Thyroid gland (tissue), 4 donors: ENCODE data around the gene EML1. TPM values are rescaled to one million over a fixed set of nuclear protein-coding genes. Genes with fewer than 3 reads are reported as not detected.

Experiments used
- DNase-seq, 2 donors: peaks; one replicate each; pipeline ENCODE4 v3.0.0-alpha.2; 2019
- H3K27ac ChIP-seq, 3 donors: fragments of 200-600 bp; sonication (generic); 1 replicate in 2 of 3; 2 replicates in 1 of 3; pipeline ENCODE4 v1.5.1; 2016 to 2019; ENCODE audit warnings: mild to moderate bottlenecking in 1 of 3, moderate library complexity in 1 of 3
- H3K27me3 ChIP-seq: fragments of 200-600 bp; sonication (generic); one replicate; pipeline ENCODE4 v1.5.1; 2019
- H3K36me3 ChIP-seq, 2 donors: fragments of 200-600 bp; sonication (generic); one replicate each; pipeline ENCODE4 v1.5.1; 2016 to 2019
- H3K4me1 ChIP-seq, 2 donors: fragments of 200-600 bp; sonication (generic); one replicate each; pipeline ENCODE4 v1.5.1; 2017 to 2019
- H3K4me3 ChIP-seq, 3 donors: fragments of 200-600 bp; sonication (generic); replicated peaks in 1 of 3; 1 replicate in 2 of 3; 2 replicates in 1 of 3; pipeline ENCODE4 v1.5.1; 2016; ENCODE audit warnings: mild to moderate bottlenecking in 1 of 3
- H3K9me3 ChIP-seq: fragments of 200-600 bp; sonication (generic); one replicate; pipeline ENCODE4 v1.5.1; 2017
- POLR2A ChIP-seq, 2 donors: fragments of 450-650 bp; IDR thresholded peaks; one replicate each; pipeline ENCODE4 v1.6.1; 2017; ENCODE audit warnings: antibody characterized with exemption in 2 of 2, mild to moderate bottlenecking in 2 of 2, moderate library complexity in 1 of 2
- WGBS, 2 donors: methylation state at CpG; one replicate each; pipeline ENCODE4 v1.1.5; 2017; 5-methylcytosine and 5-hydroxymethylcytosine counted together
- intact Hi-C: fragments of 100-400 bp; cut with DNase I; formaldehyde crosslinking; loops from one replicate; pipeline ENCODE4 v1.15.1; 2023
- total RNA-seq, 4 donors: library from RNA; depleted of rRNA; stranded (reverse); fragments of >200 nt; gene quantifications; one replicate each; pipeline ENCODE4 v1.2.3, GENCODE V29; 2016
- TF ChIP-seq, protein P1 (sequence below), 6 experiments: fragments of 200-600 bp in 3 of 6; fragments of 450-650 bp in 3 of 6; sonication (generic) in 3 of 6; IDR thresholded peaks; one replicate each; pipeline ENCODE4 v1.5.1; 2016 to 2019; ENCODE audit warnings: antibody characterized with exemption in 6 of 6, mild to moderate bottlenecking in 2 of 6, inconsistent platforms in 1 of 6, moderate library complexity in 1 of 6

EML1 gene
- total RNA-seq, 4 donors from 2014 or later = 24.2 to 58.7 (median 37.9) TPM

DNA sequence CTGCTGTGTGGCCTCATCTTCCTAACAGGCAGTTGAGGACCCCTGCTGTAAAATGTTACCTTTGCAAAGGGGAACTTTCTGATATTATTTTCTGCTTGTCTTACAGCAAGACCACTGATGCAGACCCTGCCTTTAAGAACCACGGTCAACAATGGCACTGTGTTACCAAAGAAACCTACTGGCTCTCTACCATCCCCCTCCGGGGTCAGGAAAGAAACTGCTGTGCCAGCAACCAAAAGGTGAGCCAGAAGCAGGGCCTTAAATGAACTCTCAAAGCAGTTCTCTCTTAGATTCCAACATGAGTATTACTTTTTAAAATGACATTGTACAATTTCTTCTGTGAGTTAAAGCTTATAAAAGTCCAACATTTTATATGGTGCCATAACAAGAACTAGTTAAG lies 72.2 kb downstream of the EML1 start:
- intact Hi-C loops = no loop called here
- TF ChIP-seq POLR2A (IDR thresholded peaks at IDR 0.05) = no peak
- TF ChIP-seq, protein P1, sequence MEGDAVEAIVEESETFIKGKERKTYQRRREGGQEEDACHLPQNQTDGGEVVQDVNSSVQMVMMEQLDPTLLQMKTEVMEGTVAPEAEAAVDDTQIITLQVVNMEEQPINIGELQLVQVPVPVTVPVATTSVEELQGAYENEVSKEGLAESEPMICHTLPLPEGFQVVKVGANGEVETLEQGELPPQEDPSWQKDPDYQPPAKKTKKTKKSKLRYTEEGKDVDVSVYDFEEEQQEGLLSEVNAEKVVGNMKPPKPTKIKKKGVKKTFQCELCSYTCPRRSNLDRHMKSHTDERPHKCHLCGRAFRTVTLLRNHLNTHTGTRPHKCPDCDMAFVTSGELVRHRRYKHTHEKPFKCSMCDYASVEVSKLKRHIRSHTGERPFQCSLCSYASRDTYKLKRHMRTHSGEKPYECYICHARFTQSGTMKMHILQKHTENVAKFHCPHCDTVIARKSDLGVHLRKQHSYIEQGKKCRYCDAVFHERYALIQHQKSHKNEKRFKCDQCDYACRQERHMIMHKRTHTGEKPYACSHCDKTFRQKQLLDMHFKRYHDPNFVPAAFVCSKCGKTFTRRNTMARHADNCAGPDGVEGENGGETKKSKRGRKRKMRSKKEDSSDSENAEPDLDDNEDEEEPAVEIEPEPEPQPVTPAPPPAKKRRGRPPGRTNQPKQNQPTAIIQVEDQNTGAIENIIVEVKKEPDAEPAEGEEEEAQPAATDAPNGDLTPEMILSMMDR (IDR thresholded peaks at IDR 0.05) = no peak
- Histone ChIP-seq H3K27me3 (no peaks in the 10 kb centered on the region), H3K27ac (no peak overlapping the region), H3K4me1 (peaks cover 4 to 9% of the 10 kb centered on the region in 2 donors), H3K36me3 (no peaks in the 10 kb centered on the region), H3K4me3 (no peak overlapping the region), H3K9me3 (no peaks in the 10 kb centered on the region)
- WGBS, 2 donors = 76 to 83% methylated on average over 2 of the region's 2 CpGs
- DNase-seq = no peak

DNA sequence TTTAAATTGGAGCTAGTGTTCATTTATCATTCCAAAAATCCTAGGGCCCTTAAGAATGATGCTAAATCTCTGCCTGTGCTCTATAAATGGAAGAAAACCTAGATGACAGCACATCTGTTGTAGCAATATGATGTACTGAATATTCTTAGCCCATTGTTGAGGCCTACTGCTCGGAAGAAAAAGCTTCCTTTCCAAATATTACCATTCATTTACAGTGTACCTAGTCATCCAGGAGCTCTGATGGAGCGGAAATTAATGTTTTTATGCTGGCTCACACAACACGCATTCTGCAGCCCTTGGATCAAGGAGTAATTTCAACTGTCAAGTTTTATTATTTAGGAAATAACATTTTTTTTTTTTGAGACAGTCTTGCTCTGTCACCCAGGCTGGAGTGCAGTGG lies 77.4 kb downstream of the EML1 start:
- TF ChIP-seq POLR2A (IDR thresholded peaks at IDR 0.05) = no peak
- TF ChIP-seq, protein P1 (IDR thresholded peaks at IDR 0.05) = no peak
- H3K4me3 ChIP-seq = no peak overlapping the region
- no peaks in the 10 kb centered on the region for H3K9me3 ChIP-seq
- no peak for DNase-seq
- no peaks in the 10 kb centered on the region for H3K27me3 ChIP-seq
- WGBS, 2 donors = 92 to 97% methylated on average over 3 of the region's 3 CpGs
- peaks cover 1 to 4% of the 10 kb centered on the region in 2 donors for H3K4me1 ChIP-seq
- H3K36me3 ChIP-seq = no peaks in the 10 kb centered on the region
- no peak overlapping the region for H3K27ac ChIP-seq
- intact Hi-C loops = no loop called here

DNA sequence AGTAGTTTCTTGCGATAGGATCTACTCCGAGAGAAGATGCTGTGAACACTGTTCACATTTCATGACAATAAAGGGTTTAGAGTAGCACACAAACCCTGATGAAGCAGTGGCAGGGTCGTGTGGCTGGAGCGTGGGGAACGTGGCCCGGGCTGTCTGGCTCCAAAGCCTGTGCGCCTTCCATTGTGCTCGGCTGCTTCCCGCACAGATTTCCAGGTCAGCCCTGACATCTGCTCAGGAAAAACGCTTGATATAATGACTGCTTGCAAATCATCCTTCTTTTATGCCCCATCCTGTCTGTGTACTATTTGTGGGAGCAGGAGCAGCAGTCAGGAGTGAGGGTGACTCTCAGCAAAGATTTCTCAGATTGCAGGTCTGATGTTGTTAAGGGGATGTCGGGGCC lies 78.6 kb downstream of the EML1 start:
- DNase-seq = no peak
- Histone ChIP-seq H3K4me3 (no peak overlapping the region), H3K27me3 (no peaks in the 10 kb centered on the region), H3K36me3 (no peaks in the 10 kb centered on the region), H3K9me3 (no peaks in the 10 kb centered on the region), H3K4me1 (no peaks in the 10 kb centered on the region), H3K27ac (no peak overlapping the region)
- intact Hi-C loops = no loop called here
- no peak for TF ChIP-seq POLR2A (IDR thresholded peaks at IDR 0.05)
- TF ChIP-seq, protein P1 (IDR thresholded peaks at IDR 0.05) = no peak
- 88 to 91% methylated on average over 11 of the region's 11 CpGs for WGBS, 2 donors

DNA sequence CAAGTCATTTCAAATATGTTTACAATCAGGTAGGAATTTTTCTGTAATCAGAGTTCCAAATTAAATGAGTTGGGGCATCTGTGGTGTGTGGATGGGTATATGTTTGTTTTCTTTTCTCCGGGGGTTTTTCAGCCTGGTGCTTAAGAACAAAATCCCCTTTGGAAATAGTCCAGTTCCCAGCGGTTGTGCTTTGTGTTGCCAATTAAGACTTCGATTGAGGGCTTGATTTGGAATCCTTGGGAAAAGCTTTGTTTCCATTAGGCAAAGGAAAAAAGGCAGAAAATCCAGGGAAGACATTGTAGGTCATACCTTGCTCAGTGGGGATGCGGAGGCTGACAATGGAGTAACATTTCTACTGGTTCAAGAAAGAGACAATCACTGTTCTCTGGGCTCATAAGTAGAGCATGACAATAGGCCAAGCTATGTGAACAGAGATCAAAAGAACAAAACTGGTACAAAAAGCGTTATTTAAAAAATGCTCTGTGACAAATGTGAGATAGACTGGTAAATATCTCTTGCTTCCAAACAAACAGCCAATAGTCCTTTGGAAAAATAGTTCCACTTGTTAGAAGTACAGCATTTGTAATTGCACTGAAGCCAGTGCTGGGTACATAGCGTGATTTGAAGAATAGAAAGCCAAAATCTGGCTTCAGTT lies 79.7 kb downstream of the EML1 start:
- 76 to 77% methylated on average over 6 of the region's 6 CpGs for WGBS, 2 donors
- Histone ChIP-seq H3K36me3 (no peaks in the 10 kb centered on the region), H3K27ac (no peak overlapping the region)

DNA sequence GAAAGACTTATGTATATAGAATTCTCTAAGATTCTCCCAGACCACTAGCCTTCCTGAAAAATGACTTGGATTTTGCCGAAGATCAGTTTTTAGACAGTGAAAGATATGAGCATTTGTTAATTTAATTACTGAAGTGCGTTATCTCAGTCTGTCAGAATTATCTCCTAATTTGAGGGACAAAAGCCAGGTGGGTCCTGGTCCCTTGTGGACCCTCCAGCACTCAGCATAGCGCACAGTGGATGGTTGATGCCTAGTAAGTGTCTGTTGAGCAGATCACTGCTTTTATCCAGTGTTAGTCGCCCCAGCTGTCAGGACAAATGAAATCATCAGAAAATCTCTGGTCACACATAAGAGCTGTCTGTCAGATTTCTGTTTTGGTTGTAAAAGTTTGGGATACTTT lies 80.4 kb downstream of the EML1 start:
- Histone ChIP-seq H3K9me3 (no peaks in the 10 kb centered on the region), H3K36me3 (no peaks in the 10 kb centered on the region), H3K4me1 (peaks cover 0 to 3% of the 10 kb centered on the region in 2 donors), H3K4me3 (no peak overlapping the region), H3K27me3 (no peaks in the 10 kb centered on the region), H3K27ac (no peak overlapping the region)
- intact Hi-C loops = no loop called here
- no peak for TF ChIP-seq POLR2A (IDR thresholded peaks at IDR 0.05)
- TF ChIP-seq, protein P1 (IDR thresholded peaks at IDR 0.05) = no peak
- no peak for DNase-seq
- 95 to 96% methylated on average over 4 of the region's 4 CpGs for WGBS, 2 donors

More for the DNA sequence above, 79.7 kb downstream of the EML1 start:
- no peak for TF ChIP-seq POLR2A (IDR thresholded peaks at IDR 0.05)
- TF ChIP-seq, protein P1 (IDR thresholded peaks at IDR 0.05) = no peak
- H3K4me1 ChIP-seq = no peaks in the 10 kb centered on the region
- no peaks in the 10 kb centered on the region for H3K27me3 ChIP-seq
- no peaks in the 10 kb centered on the region for H3K9me3 ChIP-seq
- no peak overlapping the region for H3K4me3 ChIP-seq
- no peak for DNase-seq
- intact Hi-C loops = no loop called here
